ENCODE data around the gene UAP1L1. TPM values are rescaled to one million over a fixed set of nuclear protein-coding genes. Genes with fewer than 3 reads are reported as not detected.

UAP1L1 gene
- total RNA-seq, 1 donor, result 6.2 TPM

GRCh38 chr9:137074657-137075274 lies 2.6 kb upstream of the UAP1L1 start:
- Histone ChIP-seq H3K27me3 (ENCODE audit: insufficient read depth, low read length) (no peaks in the 10 kb centered on the region), H3K4me1 (ENCODE audit: insufficient read depth, low read length) (peaks cover 78% of the 10 kb centered on the region), H3K9me3 (ENCODE audit: low read depth, low read length) (no peaks in the 10 kb centered on the region), H3K4me3 (ENCODE audit: low read length) (no peak overlapping the region)

GRCh38 chr9:137075275-137075775 lies 2.0 kb upstream of the UAP1L1 start:
- Histone ChIP-seq H3K4me3 (ENCODE audit: low read length) (no peak overlapping the region), H3K27me3 (ENCODE audit: insufficient read depth, low read length) (no peaks in the 10 kb centered on the region), H3K4me1 (ENCODE audit: insufficient read depth, low read length) (peaks cover 74% of the 10 kb centered on the region), H3K9me3 (ENCODE audit: low read depth, low read length) (no peaks in the 10 kb centered on the region)

- H3K4me1 ChIP-seq (ENCODE audit: insufficient read depth, low read length), result peaks cover 62% of the 10 kb centered on the region
- no peaks in the 10 kb centered on the region for H3K27me3 ChIP-seq (ENCODE audit: insufficient read depth, low read length)
- H3K4me3 ChIP-seq (ENCODE audit: low read length), result peak overlapping the region; percentile 24
- no peaks in the 10 kb centered on the region for H3K9me3 ChIP-seq (ENCODE audit: low read depth, low read length)
Observed at GRCh38 chr9:137076636-137077009, 694 bp upstream of the UAP1L1 start.

GRCh38 chr9:137077758-137078693 lies 709 bp downstream of the UAP1L1 start:
- H3K4me3 ChIP-seq (ENCODE audit: low read length), result peak overlapping the region; percentile 45
- H3K27me3 ChIP-seq (ENCODE audit: insufficient read depth, low read length), result no peaks in the 10 kb centered on the region
- no peaks in the 10 kb centered on the region for H3K9me3 ChIP-seq (ENCODE audit: low read depth, low read length)
- peaks cover 48% of the 10 kb centered on the region for H3K4me1 ChIP-seq (ENCODE audit: insufficient read depth, low read length)

GRCh38 chr9:137078701-137079400 lies 1.5 kb downstream of the UAP1L1 start:
- H3K9me3 ChIP-seq (ENCODE audit: low read depth, low read length), result no peaks in the 10 kb centered on the region
- no peaks in the 10 kb centered on the region for H3K27me3 ChIP-seq (ENCODE audit: insufficient read depth, low read length)
- H3K4me3 ChIP-seq (ENCODE audit: low read length), result no peak overlapping the region
- H3K4me1 ChIP-seq (ENCODE audit: insufficient read depth, low read length), result peaks cover 40% of the 10 kb centered on the region

- no peak overlapping the region for H3K4me3 ChIP-seq (ENCODE audit: low read length)
- no peaks in the 10 kb centered on the region for H3K9me3 ChIP-seq (ENCODE audit: low read depth, low read length)
- no peaks in the 10 kb centered on the region for H3K27me3 ChIP-seq (ENCODE audit: insufficient read depth, low read length)
- peaks cover 34% of the 10 kb centered on the region for H3K4me1 ChIP-seq (ENCODE audit: insufficient read depth, low read length)
Observed at GRCh38 chr9:137079401-137079787, 2.1 kb downstream of the UAP1L1 start.

GRCh38 chr9:137080260-137081122 lies 3.2 kb downstream of the UAP1L1 start:
- Histone ChIP-seq H3K27me3 (ENCODE audit: insufficient read depth, low read length) (no peaks in the 10 kb centered on the region), H3K4me3 (ENCODE audit: low read length) (no peak overlapping the region), H3K4me1 (ENCODE audit: insufficient read depth, low read length) (peaks cover 30% of the 10 kb centered on the region), H3K9me3 (ENCODE audit: low read depth, low read length) (no peaks in the 10 kb centered on the region)

GRCh38 chr9:137082222-137082924 lies 5.1 kb downstream of the UAP1L1 start:
- peaks cover 27% of the 10 kb centered on the region for H3K4me1 ChIP-seq (ENCODE audit: insufficient read depth, low read length)
- H3K9me3 ChIP-seq (ENCODE audit: low read depth, low read length), result no peaks in the 10 kb centered on the region
- no peaks in the 10 kb centered on the region for H3K27me3 ChIP-seq (ENCODE audit: insufficient read depth, low read length)
- no peak overlapping the region for H3K4me3 ChIP-seq (ENCODE audit: low read length)

- H3K4me1 ChIP-seq (ENCODE audit: insufficient read depth, low read length), result peaks cover 32% of the 10 kb centered on the region
- H3K9me3 ChIP-seq (ENCODE audit: low read depth, low read length), result no peaks in the 10 kb centered on the region
- H3K4me3 ChIP-seq (ENCODE audit: low read length), result no peak overlapping the region
- no peaks in the 10 kb centered on the region for H3K27me3 ChIP-seq (ENCODE audit: insufficient read depth, low read length)
Observed at GRCh38 chr9:137082925-137083290, 5.6 kb downstream of the UAP1L1 start.

GRCh38 chr9:137083394-137084004 lies 6.2 kb downstream of the UAP1L1 start:
- peaks cover 33% of the 10 kb centered on the region for H3K4me1 ChIP-seq (ENCODE audit: insufficient read depth, low read length)
- no peaks in the 10 kb centered on the region for H3K27me3 ChIP-seq (ENCODE audit: insufficient read depth, low read length)
- no peaks in the 10 kb centered on the region for H3K9me3 ChIP-seq (ENCODE audit: low read depth, low read length)
- H3K4me3 ChIP-seq (ENCODE audit: low read length), result no peak overlapping the region

- peaks cover 29% of the 10 kb centered on the region for H3K4me1 ChIP-seq (ENCODE audit: insufficient read depth, low read length)
- no peaks in the 10 kb centered on the region for H3K9me3 ChIP-seq (ENCODE audit: low read depth, low read length)
Observed at GRCh38 chr9:137084526-137084925, 7.2 kb downstream of the UAP1L1 start.

GRCh38 chr9:137085920-137086530 lies 8.7 kb downstream of the UAP1L1 start:
- H3K4me1 ChIP-seq (ENCODE audit: insufficient read depth, low read length), result peaks cover 29% of the 10 kb centered on the region
- no peaks in the 10 kb centered on the region for H3K27me3 ChIP-seq (ENCODE audit: insufficient read depth, low read length)
- peak overlapping the region; percentile 67 for H3K4me3 ChIP-seq (ENCODE audit: low read length)
- no peaks in the 10 kb centered on the region for H3K9me3 ChIP-seq (ENCODE audit: low read depth, low read length)

More at GRCh38 chr9:137084526-137084925, 7.2 kb downstream of the UAP1L1 start:
- H3K27me3 ChIP-seq (ENCODE audit: insufficient read depth, low read length), result no peaks in the 10 kb centered on the region
- no peak overlapping the region for H3K4me3 ChIP-seq (ENCODE audit: low read length)
